ENCODE results near the gene HTRA1.

Gene HTRA1

DNA sequence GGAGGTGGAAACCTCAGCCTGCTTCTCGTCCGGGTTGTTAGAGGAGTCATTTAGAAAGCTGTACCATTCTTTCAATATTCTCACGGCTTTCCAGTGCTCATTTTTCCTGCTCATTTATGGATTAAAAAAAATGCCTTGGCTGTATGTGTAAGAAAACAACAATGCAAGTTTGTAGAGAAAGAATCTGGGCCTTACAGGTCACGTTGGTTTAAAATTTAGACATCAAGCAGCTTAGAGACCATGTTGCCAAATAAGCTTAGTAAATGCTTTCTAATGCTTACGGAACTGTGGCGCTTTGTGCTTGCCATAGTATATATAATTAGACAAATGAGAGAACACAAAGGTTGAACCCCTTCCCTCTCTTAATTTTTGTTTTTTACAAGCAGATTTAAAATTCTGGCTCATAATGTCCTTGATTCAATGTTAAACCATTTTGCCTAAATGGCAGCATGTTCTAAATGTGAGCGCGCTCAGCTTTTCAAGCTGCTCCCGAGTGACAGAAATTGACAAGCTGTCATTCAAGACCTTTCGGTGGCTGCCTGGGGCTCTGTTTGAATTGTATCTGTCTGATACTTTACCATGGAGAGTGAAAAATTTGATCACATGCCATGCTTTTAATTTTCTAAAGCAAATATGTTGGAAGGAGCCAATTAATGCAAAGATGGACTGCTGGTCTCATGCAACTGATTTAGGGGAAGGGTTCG, 5.8 kb upstream of the HTRA1 start:
- DNase-seq: no peak

GRCh38 chr10:122457934-122458333, 3.4 kb upstream of the HTRA1 start:
- no peak for DNase-seq

DNA sequence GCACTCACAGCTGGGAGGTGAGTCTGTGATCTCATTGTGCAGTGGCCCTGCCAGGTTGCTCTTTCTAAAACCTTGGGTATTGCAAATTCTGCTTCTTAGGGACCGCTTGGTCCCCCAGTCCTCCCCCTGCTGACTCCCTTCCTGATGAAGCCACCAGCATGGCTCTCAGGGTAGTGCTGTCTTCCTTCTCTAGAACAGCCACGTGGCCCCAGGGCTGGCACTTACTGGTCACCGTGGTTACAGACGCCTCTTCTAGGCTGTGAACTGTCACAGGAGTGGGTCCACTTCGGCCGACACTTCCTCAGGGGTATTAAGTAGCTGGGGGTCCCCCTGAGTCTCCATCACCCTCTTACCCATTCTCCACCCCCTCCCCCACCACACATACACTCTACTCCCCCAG, 2.7 kb upstream of the HTRA1 start:
- DNase-seq: no peak

GRCh38 chr10:122459561-122460273, 1.6 kb upstream of the HTRA1 start:
- no peak for DNase-seq

DNA sequence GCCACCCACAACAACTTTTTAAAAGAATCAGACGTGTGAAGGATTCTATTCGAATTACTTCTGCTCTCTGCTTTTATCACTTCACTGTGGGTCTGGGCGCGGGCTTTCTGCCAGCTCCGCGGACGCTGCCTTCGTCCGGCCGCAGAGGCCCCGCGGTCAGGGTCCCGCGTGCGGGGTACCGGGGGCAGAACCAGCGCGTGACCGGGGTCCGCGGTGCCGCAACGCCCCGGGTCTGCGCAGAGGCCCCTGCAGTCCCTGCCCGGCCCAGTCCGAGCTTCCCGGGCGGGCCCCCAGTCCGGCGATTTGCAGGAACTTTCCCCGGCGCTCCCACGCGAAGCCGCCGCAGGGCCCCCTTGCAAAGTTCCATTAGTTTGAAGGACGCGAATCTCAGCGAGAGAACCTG, 461 bp upstream of the HTRA1 start:
- DNase-seq: no peak

DNA sequence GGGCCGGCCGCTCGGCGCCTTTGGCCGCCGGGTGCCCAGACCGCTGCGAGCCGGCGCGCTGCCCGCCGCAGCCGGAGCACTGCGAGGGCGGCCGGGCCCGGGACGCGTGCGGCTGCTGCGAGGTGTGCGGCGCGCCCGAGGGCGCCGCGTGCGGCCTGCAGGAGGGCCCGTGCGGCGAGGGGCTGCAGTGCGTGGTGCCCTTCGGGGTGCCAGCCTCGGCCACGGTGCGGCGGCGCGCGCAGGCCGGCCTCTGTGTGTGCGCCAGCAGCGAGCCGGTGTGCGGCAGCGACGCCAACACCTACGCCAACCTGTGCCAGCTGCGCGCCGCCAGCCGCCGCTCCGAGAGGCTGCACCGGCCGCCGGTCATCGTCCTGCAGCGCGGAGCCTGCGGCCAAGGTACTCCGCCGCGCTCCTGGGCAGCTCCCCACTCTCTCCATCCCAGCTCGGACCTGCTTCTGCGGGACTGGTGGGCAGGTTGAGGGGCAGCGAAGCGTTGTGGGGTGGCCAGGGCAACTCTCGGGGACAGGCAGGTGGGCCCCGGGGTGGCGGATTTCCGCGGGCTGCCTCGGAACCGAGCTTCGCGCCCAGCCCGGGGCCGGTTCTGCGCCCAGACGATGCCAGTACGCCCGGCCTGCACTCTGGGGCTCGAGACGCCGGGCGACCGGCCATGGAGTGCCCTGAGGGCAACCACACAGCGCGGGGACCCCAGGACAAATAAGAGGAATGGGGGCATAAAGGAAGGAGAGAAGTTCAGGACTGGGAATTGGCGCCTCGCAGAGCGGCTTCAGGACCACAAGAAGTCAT, 578 bp downstream of the HTRA1 start:
- no peak for DNase-seq

DNA sequence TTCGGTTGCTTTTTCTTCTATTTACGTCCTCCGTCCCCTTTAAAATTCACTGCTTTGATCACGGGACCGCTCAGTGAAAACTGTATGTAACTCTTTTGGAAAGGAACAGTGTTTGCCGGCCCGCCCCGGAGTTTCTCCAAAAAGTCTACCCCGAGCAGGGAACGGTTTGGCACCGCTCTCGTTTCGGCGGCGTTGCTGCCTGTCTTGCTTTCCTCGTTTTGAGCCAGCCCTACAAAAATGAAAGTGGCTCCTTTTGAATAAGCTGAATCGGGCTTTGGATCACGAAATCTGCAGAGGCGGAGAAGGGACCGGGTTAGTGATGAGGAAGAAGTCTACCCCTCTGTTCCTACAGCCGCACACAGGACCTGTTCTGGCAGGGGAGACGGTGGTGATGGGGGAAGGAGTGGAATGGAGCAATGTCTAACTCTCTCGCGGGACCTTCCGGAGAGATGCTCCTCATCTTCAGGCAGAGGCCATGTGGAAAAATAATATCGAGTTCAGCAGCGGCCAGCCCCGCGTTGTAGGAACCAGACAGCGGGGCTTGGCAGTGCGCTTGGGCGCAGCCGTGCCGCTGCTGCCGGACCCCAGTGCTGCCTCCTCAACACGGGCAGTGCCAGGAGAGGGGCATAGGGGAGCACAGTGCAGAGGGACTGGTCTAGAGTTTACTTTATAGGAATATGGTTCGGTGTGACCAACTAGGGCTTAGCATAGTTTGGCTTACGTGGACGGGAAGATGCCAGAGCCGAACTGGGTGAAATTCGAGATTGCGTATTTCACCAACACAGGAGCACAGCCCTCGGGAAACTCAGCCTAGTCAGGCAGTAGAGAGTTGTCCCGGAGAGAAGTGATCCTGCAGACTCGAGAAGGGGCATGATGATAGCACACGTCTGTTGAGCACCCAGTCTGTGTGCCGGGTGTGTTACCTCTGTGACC, 1.4 kb downstream of the HTRA1 start:
- no peak for DNase-seq

GRCh38 chr10:122463466-122464249, 2.3 kb downstream of the HTRA1 start:
- no peak for DNase-seq

GRCh38 chr10:122464250-122464510, 2.8 kb downstream of the HTRA1 start:
- DNase-seq: no peak

DNA sequence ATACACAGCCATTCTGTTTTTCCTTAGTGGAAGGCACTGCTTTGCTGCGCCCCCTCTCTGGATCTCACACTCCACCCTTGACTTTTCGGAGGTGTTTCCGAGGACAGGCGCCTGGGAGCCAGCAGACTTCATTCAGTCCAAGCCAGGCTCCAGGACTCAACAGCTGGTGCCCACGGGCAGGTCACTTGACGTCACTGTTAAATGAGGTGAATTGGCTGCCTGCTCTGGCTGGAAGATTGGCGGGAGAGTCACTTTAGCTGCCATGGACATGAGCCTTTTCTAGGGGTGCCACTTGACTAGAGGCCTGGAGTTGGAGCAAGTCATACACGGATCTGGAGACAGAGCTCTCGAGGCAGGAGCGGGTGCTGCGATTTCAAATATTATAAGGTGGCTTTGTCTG, 3.2 kb downstream of the HTRA1 start:
- DNase-seq: no peak

DNA sequence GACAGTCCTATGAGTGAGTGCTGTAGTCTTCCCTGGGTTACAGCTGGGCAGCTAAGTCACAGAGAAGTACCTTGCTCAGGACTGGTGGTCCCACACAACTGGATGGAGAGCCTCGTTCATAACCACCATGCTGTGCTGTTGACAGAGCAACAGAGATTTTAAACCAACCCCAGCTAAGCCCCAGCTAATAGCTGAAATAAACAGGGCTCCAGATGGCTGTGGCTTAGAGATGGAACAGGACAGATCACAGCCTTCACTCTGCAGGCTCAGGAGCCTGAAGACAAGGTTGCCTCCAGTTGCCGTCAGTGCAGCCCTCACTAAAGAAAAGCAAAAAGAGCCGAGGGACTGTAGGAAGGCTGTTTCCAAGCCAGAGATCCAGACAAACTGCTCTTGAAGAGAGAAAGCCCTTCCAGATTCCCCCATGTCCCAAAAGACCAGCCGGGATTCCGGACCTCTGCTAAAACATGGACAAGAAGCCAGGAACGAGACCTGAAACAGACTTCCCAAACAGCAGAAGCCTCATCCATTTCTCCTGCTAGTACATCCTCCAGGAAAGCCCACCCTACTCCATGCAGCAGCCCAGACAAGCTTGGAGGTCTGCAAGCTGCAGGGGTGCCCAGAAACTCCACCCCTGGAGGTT, 4.2 kb downstream of the HTRA1 start:
- DNase-seq: no peak

GRCh38 chr10:122466951-122467381, 5.6 kb downstream of the HTRA1 start:
- DNase-seq: no peak

DNA sequence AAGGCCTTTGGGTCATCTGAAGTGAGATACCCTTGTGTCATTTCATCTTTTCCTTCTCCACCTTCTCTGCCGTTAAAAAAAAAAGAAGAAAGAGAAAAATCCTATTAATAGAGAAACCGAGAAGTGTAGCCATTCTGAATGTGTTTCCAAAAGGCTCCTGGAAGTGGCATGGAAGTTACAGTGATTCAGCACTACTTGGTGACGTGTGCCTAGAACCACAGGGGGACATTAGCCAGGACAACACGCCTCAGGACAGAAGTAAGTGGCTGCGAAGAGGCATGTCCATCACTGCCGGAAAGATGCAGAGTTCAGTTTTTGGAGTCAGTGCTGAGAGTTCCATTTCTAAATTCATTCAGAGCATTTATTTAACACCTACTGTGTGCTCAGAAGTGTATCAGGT, 6.3 kb downstream of the HTRA1 start:
- no peak for DNase-seq

DNA sequence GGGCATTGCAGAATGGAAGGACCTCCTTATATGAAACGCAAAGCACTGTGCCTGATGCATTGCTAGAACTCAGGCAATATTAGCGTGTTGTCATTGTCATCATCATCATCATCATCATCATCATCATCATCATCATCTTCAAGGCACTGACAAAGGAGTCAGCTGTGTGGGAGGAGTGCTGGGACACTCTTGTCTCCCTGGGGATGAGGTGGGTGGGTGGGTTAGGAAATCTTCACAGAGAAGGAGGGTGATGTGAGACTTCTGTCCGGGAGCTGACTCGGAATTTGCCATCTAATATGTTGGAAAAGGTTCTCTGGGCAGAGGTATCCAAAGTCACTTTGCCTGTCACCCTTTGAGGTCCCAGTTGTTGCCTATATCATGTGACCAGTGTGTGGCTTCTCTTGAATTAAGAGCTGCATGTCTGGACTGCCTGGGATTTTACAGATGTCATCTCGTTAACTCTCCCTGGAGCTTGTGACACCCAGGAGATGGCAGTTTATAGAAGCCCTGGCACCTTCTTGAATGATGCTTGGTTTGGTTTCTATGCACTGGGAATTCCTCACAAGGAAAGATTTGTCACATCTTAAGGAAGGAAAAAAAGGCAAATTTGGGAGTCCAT, 7.1 kb downstream of the HTRA1 start:
- DNase-seq: no peak

GRCh38 chr10:122468926-122469781, 7.8 kb downstream of the HTRA1 start:
- DNase-seq: no peak

DNA sequence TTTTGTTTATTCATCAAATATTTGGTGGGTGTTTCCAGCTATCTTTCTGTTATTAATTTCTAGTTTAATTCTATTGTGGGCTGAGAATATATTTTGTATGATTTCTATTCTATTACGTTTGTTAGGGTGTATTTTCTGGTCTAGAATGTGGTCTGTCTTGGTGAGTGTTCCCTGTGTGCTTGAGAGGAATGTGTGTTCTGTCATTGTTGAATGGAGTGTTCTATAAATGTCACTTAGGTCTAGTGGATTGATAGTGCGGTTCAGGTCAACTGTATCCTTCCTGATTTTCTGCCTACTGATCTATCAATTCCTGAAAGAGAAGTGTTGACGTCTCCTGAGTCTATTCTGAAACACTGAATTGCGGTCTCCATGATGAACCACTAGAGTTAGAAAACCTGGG, 8.5 kb downstream of the HTRA1 start:
- DNase-seq: no peak

GRCh38 chr10:122471531-122472177, 10.3 kb downstream of the HTRA1 start:
- DNase-seq: no peak

DNA sequence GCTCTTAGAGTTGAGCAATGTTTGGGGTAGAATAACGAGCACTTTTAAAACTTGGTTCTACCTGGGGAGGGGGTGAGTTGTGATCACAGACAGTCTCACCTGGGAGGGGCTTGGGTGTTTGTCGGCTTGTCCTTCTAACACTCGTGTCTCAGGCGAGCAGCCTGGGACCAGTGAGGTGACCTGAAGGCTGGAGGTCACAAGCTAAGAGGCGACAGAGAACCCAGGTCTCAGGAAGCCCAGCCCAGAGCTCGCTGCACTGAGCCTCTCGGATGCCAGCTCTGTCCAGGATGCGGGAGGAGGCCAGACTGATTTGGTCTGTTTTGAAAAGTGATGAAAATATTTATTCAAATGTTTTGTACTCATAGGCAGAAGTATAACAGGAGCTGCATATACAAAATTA, 11.8 kb downstream of the HTRA1 start:
- DNase-seq: no peak

GRCh38 chr10:122474131-122474818, 12.9 kb downstream of the HTRA1 start:
- no peak for DNase-seq
